Fibroblast of villous mesenchyme (primary cell): ENCODE measurements around the gene PDZD7. TPM values are rescaled to one million over a fixed set of nuclear protein-coding genes. Genes with fewer than 3 reads are reported as not detected.
"Not testable (repeated sequence)": the region's sequence is repeated elsewhere in the genome, so short reads cannot be mapped to it uniquely, and the experiment has no call there.

Source experiments
- DNase-seq: peaks from one replicate; pipeline ENCODE4 v3.0.0-alpha.2; 2010; ENCODE audit warnings: low read depth
- H3K4me3 ChIP-seq: 2 replicates; pipeline ENCODE4 v1.5.1; 2011; ENCODE audit warnings: low read depth, mild to moderate bottlenecking, low read length
- CTCF ChIP-seq: IDR thresholded peaks from 2 replicates; pipeline ENCODE4 v1.5.1; 2012; ENCODE audit warnings: low read depth, mild to moderate bottlenecking, low read length; ENCODE audit not compliant: insufficient read depth
- total RNA-seq: library from RNA; depleted of rRNA; stranded (reverse); fragments of >200 nt; gene quantifications from 2 replicates; pipeline ENCODE4 v1.2.3, GENCODE V29; 2012

The PDZD7 gene
- total RNA-seq, 1 donor: 1.7 TPM

- no peak for TF ChIP-seq CTCF
- no peak for DNase-seq
- H3K4me3 ChIP-seq: no peak overlapping the region
Measured at GRCh38 chr10:101038484-101038883, 7.6 kb upstream of the PDZD7 start.

GRCh38 chr10:101036726-101037125 is 5.8 kb upstream of the PDZD7 start:
- TF ChIP-seq CTCF: no peak
- no peak for DNase-seq

GRCh38 chr10:101035916-101036702 is 5.2 kb upstream of the PDZD7 start:
- no peak overlapping the region for H3K4me3 ChIP-seq
- no peak for TF ChIP-seq CTCF
- DNase-seq: no peak

More at GRCh38 chr10:101036726-101037125, 5.8 kb upstream of the PDZD7 start:
- H3K4me3 ChIP-seq: no peak overlapping the region

- TF ChIP-seq CTCF: no peak
- DNase-seq: no peak
Measured at GRCh38 chr10:101035314-101035713, 4.4 kb upstream of the PDZD7 start.

GRCh38 chr10:101034404-101034803 is 3.5 kb upstream of the PDZD7 start:
- not testable (repeated sequence) for H3K4me3 ChIP-seq, DNase-seq

More at GRCh38 chr10:101035314-101035713, 4.4 kb upstream of the PDZD7 start:
- no peak overlapping the region for H3K4me3 ChIP-seq

GRCh38 chr10:101033276-101033675 is 2.3 kb upstream of the PDZD7 start:
- no peak for TF ChIP-seq CTCF
- H3K4me3 ChIP-seq: peak overlapping the region; percentile 94
- DNase-seq: no peak

- TF ChIP-seq CTCF: no peak
- peak; percentile 91 for DNase-seq
- H3K4me3 ChIP-seq: peak overlapping the region; percentile 94
Measured at GRCh38 chr10:101032637-101033224, 1.8 kb upstream of the PDZD7 start.
